ENCODE measurements around the gene CCNE1. TPM values are rescaled to one million over a fixed set of nuclear protein-coding genes. Genes with fewer than 3 reads are reported as not detected.

The CCNE1 gene
- total and polyA plus RNA-seq, 2 experiments from 2014 or later, result 26.1 to 38.3 TPM

GRCh38 chr19:29832801-29833200 lies 21.0 kb downstream of the CCNE1 start:
- H3K27ac ChIP-seq (ENCODE audit: low read depth), result no peak overlapping the region
- no peak overlapping the region for H2AFZ ChIP-seq
- no peaks in the 10 kb centered on the region for H4K20me1 ChIP-seq (replicated peaks; ENCODE audit: insufficient read depth)
- ATAC-seq (no peak), DNase-seq (ENCODE audit: low spot score) (no peak)
- no peak overlapping the region for H3K4me2 ChIP-seq
- H3K9me2 ChIP-seq (ENCODE audit: insufficient read depth), result no peaks in the 10 kb centered on the region
- TF ChIP-seq CTCF (conservative IDR thresholded peaks at IDR 0.05; ENCODE audit: low read depth in 2 of 2) (no peak), ZNF114 (CRISPR knock-in tag; IDR thresholded peaks at IDR 0.05) (no peak), NANOG (IDR thresholded peaks at IDR 0.05; ENCODE audit: borderline replicate concordance) (no peak), EZH2 (IDR thresholded peaks at IDR 0.05; ENCODE audit: low read depth, unreplicated experiment) (no peak), ZNF331 (CRISPR knock-in tag; IDR thresholded peaks at IDR 0.05; ENCODE audit: low read depth) (no peak), ETS1 (IDR thresholded peaks at IDR 0.05) (no peak), EZH2phosphoT487 (IDR thresholded peaks at IDR 0.05; ENCODE audit: unreplicated experiment) (no peak), ZNF462 (CRISPR knock-in tag; IDR thresholded peaks at IDR 0.05) (no peak), JUNB (IDR thresholded peaks at IDR 0.05; ENCODE audit: unreplicated experiment) (no peak), REST (IDR thresholded peaks at IDR 0.05; ENCODE audit: unreplicated experiment) (no peak), POLR2AphosphoS5 (IDR thresholded peaks at IDR 0.05; ENCODE audit: low read depth) (no peak), STAT1 (IDR thresholded peaks at IDR 0.05; ENCODE audit: unreplicated experiment) (no peak), CREB1 (CRISPR knock-in tag; IDR thresholded peaks at IDR 0.05; ENCODE audit: low read depth) (no peak)
- peaks cover 3% of the 10 kb centered on the region; the same call in 1 of the 2 replicates for H3K4me1 ChIP-seq (ENCODE audit: insufficient read depth)
- H3K27me3 Mint-ChIP-seq (ENCODE audit: insufficient read depth, low read depth, poor library complexity), result peaks cover 7% of the 10 kb centered on the region
- no peaks in the 10 kb centered on the region for H3K79me2 ChIP-seq (replicated peaks; ENCODE audit: insufficient read depth)
- H3K36me3 Mint-ChIP-seq (ENCODE audit: low read depth), result no peaks in the 10 kb centered on the region
- no peaks in the 10 kb centered on the region for H3K9me3 Mint-ChIP-seq
- H3K4me3 Mint-ChIP-seq, result no peak overlapping the region
- no peak overlapping the region for H3K4me3 ChIP-seq
- H3K27me3 ChIP-seq (ENCODE audit: insufficient read depth), result no peaks in the 10 kb centered on the region
- H3K27ac Mint-ChIP-seq, result no peak overlapping the region
- H3K4me1 Mint-ChIP-seq, result no peaks in the 10 kb centered on the region; the same call in 2 of the 3 replicates
- no peaks in the 10 kb centered on the region for H3K36me3 ChIP-seq (ENCODE audit: insufficient read depth)
- no peaks in the 10 kb centered on the region for H3F3A ChIP-seq (replicated peaks; ENCODE audit: low read depth)
